ENCODE data around the gene PROB1. TPM values are rescaled to one million over a fixed set of nuclear protein-coding genes. Genes with fewer than 3 reads are reported as not detected.

The PROB1 gene
- total and polyA plus RNA-seq, 2 of the 13 experiments (the other 11 are each of a cell fraction or from before 2014, with no cell fraction given): 0.69 to 1.1 TPM

DNA sequence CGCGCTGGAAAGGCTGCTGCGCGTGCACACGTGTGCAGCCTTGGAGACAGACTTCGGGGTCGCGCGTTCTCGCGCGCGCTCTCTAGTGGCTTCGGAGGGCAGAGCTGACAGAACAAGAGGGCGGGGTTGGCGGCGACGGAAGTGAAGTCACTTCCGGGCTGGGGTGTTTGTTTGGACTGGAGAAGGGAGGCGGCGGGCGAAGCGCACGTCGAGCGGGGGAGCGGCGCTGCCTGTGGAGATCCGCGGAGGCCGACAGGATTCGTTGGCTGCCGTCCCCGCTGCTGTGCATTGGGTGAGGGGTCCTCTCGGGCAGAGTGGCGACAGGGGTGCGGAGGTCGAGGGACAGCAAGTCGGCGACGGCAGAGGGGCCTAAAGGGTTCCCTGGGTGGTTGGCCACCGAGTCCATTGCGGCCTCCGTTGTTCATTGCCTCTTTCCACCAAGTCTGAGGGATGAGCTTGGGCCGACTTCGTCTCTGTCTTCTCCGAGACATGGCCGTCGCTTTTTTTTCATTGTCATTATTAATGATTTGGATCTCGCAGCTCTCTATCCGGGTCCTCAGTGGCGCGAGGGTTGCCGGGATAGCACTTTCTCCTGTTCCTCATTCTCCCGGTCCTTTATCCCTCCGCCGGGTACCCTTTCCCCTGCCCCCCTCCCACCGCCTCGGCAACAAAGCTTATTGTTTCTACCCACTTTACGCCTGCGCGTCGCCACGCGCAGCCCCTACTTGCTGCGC, 53.0 kb downstream of the PROB1 start, which contains the start of gene PAIP2 (continued):
- TF ChIP-seq, protein P1, sequence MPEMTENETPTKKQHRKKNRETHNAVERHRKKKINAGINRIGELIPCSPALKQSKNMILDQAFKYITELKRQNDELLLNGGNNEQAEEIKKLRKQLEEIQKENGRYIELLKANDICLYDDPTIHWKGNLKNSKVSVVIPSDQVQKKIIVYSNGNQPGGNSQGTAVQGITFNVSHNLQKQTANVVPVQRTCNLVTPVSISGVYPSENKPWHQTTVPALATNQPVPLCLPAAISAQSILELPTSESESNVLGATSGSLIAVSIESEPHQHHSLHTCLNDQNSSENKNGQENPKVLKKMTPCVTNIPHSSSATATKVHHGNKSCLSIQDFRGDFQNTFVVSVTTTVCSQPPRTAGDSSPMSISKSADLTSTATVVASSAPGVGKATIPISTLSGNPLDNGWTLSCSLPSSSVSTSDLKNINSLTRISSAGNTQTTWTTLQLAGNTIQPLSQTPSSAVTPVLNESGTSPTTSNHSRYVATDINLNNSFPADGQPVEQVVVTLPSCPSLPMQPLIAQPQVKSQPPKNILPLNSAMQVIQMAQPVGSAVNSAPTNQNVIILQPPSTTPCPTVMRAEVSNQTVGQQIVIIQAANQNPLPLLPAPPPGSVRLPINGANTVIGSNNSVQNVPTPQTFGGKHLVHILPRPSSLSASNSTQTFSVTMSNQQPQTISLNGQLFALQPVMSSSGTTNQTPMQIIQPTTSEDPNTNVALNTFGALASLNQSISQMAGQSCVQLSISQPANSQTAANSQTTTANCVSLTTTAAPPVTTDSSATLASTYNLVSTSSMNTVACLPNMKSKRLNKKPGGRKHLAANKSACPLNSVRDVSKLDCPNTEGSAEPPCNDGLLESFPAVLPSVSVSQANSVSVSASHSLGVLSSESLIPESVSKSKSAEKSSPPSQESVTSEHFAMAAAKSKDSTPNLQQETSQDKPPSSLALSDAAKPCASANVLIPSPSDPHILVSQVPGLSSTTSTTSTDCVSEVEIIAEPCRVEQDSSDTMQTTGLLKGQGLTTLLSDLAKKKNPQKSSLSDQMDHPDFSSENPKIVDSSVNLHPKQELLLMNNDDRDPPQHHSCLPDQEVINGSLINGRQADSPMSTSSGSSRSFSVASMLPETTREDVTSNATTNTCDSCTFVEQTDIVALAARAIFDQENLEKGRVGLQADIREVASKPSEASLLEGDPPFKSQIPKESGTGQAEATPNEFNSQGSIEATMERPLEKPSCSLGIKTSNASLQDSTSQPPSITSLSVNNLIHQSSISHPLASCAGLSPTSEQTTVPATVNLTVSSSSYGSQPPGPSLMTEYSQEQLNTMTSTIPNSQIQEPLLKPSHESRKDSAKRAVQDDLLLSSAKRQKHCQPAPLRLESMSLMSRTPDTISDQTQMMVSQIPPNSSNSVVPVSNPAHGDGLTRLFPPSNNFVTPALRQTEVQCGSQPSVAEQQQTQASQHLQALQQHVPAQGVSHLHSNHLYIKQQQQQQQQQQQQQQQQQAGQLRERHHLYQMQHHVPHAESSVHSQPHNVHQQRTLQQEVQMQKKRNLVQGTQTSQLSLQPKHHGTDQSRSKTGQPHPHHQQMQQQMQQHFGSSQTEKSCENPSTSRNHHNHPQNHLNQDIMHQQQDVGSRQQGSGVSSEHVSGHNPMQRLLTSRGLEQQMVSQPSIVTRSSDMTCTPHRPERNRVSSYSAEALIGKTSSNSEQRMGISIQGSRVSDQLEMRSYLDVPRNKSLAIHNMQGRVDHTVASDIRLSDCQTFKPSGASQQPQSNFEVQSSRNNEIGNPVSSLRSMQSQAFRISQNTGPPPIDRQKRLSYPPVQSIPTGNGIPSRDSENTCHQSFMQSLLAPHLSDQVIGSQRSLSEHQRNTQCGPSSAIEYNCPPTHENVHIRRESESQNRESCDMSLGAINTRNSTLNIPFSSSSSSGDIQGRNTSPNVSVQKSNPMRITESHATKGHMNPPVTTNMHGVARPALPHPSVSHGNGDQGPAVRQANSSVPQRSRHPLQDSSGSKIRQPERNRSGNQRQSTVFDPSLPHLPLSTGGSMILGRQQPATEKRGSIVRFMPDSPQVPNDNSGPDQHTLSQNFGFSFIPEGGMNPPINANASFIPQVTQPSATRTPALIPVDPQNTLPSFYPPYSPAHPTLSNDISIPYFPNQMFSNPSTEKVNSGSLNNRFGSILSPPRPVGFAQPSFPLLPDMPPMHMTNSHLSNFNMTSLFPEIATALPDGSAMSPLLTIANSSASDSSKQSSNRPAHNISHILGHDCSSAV (CRISPR knock-in tag; IDR thresholded peaks at IDR 0.05; ENCODE audit: borderline replicate concordance): 0 out of 2 replicates have a peak, but pooled peaks have one; percentile 22
- peak; percentile 65; the same call in 1 of the 2 replicates for TF ChIP-seq SP5 (CRISPR knock-in tag; IDR thresholded peaks at IDR 0.05; ENCODE audit: borderline replicate concordance, low read depth)
- no peak for TF ChIP-seq ZNF251 (CRISPR knock-in tag; IDR thresholded peaks at IDR 0.05)
- TF ChIP-seq SOX5 (CRISPR knock-in tag; IDR thresholded peaks at IDR 0.05; ENCODE audit: borderline replicate concordance): peak; percentile 92
- TF ChIP-seq, protein P2, sequence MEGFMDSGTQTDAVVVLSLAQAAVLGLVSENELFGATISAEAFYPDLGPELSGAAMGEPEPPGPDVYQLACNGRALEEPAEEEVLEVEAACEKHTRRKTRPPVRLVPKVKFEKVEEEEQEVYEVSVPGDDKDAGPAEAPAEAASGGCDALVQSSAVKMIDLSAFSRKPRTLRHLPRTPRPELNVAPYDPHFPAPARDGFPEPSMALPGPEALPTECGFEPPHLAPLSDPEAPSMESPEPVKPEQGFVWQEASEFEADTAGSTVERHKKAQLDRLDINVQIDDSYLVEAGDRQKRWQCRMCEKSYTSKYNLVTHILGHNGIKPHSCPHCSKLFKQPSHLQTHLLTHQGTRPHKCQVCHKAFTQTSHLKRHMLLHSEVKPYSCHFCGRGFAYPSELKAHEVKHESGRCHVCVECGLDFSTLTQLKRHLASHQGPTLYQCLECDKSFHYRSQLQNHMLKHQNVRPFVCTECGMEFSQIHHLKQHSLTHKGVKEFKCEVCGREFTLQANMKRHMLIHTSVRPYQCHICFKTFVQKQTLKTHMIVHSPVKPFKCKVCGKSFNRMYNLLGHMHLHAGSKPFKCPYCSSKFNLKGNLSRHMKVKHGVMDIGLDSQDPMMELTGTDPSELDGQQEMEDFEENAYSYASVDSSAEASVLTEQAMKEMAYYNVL (CRISPR knock-in tag; IDR thresholded peaks at IDR 0.05; ENCODE audit: borderline replicate concordance): peak; percentile 94; the same call in 1 of the 2 replicates
- TF ChIP-seq KLF9 (CRISPR knock-in tag; IDR thresholded peaks at IDR 0.05; ENCODE audit: low read depth): no peak; the same call in 1 of the 2 replicates
- peak; percentile 96 for TF ChIP-seq KDM5B (CRISPR knock-in tag; IDR thresholded peaks at IDR 0.05; ENCODE audit: borderline replicate concordance)
- TF ChIP-seq ZNF451 (CRISPR knock-in tag; IDR thresholded peaks at IDR 0.05): 0 out of 2 replicates have a peak, but pooled peaks have one; percentile 32
- TF ChIP-seq ISX (CRISPR knock-in tag; conservative IDR thresholded peaks at IDR 0.05): no peak
- TF ChIP-seq FOXA1 (IDR thresholded peaks at IDR 0.05): no peak
- peak; percentile 68 for TF ChIP-seq FOXA1 (CRISPR knock-in tag; IDR thresholded peaks at IDR 0.05)
- peak; percentile 78; the same call in 1 of the 2 replicates for TF ChIP-seq ETV6 (CRISPR knock-in tag; conservative IDR thresholded peaks at IDR 0.05)
- peak; percentile 89 for TF ChIP-seq KAT8 (CRISPR knock-in tag; IDR thresholded peaks at IDR 0.05)
- peak; percentile 67; the same call in 1 of the 2 replicates for TF ChIP-seq ZSCAN9 (CRISPR knock-in tag; IDR thresholded peaks at IDR 0.05; ENCODE audit: borderline replicate concordance)
- peak; percentile 91; the same call in 1 of the 2 replicates for TF ChIP-seq ZNF235 (CRISPR knock-in tag; IDR thresholded peaks at IDR 0.05; ENCODE audit: borderline replicate concordance)
- TF ChIP-seq TCF12 (IDR thresholded peaks at IDR 0.05): no peak
- peak; percentile 88 for TF ChIP-seq TCF12 (CRISPR knock-in tag; IDR thresholded peaks at IDR 0.05)
- peak; percentile 64 for TF ChIP-seq RBM39 (IDR thresholded peaks at IDR 0.05; ENCODE audit: low read depth, low read length, poor library complexity, severe bottlenecking)
- TF ChIP-seq PHF8 (CRISPR knock-in tag; IDR thresholded peaks at IDR 0.05): peak; percentile 88
- no peak for TF ChIP-seq MBNL3 (CRISPR knock-in tag; conservative IDR thresholded peaks at IDR 0.05)
- TF ChIP-seq ZNF775 (CRISPR knock-in tag; IDR thresholded peaks at IDR 0.05; ENCODE audit: borderline replicate concordance): peak; percentile 55; the same call in 1 of the 2 replicates
